ENCODE measurements around the gene BICD2. TPM values are rescaled to one million over a fixed set of nuclear protein-coding genes. Genes with fewer than 3 reads are reported as not detected.
"Not testable (repeated sequence)": the region's sequence is repeated elsewhere in the genome, so short reads cannot be mapped to it uniquely, and the experiment has no call there.

BICD2 gene
- polyA plus RNA-seq, 12 donors: 22.4 to 35.4 (median 27.9) TPM; not detected in 1

DNA sequence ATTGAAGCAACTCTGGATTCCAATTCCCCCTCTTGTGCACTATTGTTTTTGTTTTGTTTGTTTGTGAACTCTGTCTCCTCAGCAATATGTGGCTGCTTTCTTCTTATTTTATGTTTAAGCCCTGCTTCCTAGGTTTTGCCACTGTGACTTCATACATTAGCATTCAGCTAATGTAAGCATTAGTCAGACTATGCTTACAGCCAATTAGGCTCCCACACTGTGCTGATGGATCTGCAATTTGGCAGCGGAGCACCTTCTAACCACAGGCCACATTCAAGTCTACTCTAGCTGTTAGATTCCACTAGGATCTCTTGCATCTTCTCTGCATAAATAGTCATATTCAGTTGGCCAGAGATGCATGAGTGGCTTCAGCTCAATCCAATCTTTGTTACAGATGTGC is 9.6 kb upstream of the BICD2 start:
- DNase-seq: no peak

DNA sequence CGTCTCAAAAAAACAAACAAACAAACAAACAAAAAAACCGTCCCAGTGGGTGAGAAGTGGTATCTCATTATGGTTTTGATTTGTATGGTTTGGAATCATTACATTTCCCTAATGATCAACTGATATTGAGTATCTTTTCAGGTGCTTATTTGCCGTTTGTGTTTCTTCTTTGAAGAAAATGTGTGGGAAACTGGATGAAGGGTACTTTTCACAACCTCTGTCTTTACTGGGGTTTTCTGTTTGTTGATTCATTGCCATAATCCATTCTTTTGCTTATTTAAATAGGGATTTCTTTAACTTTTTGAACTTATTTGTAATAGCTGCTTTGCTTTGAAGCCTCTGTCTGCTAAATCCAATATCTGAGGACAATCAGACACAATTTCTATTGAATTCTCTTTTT is 9.2 kb upstream of the BICD2 start:
- DNase-seq: no peak

DNA sequence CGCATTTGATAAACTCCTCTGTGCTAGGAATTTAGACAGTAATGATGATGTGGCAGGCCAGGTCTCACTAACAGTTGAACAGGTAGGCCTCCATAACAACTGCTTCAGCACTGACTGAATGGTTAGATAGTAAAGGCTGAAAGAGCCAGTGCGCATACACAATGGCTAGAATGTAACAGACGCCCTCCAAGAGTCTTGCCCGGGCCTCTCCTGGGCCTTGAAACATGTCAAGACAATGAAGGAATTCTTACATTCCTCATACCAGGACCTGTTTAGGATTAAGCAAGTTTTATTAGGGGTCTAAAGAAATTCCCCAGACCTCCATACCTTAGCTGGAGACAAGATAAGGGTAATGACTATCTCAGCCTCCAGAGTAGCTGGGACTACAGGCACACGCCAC is 6.7 kb upstream of the BICD2 start:
- DNase-seq: no peak

DNA sequence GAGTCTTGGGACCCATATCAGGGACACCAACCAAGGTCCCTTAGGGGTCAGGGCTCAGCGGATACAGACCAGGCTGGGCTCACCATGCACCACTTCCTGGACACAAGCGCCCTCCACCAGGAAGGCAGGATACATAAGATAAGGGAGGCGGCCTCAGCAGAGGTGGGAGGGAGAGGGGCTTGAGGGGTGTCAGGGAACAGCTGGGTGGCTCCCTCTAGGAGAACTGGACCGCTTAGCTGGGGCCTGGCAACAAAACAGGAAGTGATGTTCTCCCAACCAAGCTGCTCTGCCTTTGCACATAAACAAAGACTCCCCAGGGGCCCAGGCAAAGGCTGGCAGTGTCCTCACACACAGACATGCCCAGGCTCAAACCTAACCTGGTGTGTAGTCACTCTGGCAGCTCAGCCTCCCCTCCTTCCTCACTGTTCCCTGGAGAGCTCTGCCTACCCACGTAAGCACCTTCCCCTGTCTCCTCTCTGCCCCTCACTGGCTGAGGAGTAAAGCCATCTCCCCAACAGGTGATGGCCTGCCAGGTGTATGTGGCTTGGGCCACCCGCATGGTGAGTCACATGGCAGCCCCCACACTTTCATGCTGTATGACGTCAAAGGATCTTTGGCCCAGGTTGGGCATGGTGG is 5.8 kb upstream of the BICD2 start:
- DNase-seq: no peak

DNA sequence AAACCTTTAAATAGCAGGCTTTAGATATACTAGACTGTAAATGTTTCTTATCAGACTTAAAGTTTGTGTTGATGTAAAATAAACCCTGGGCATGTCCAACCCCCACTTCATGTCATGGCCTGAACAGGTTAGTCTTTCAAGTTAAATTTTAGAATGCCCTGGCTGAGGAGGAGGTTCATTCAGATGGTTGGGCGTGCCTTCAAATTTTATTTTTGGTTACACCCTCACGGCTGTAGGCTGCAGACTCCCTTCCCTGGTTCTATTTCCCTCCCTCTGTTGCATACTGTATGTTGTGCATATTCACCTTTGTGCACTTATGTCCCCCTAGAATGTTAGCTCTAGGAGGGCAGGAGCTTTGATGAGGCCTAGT is 5.3 kb upstream of the BICD2 start:
- no peak for DNase-seq

DNA sequence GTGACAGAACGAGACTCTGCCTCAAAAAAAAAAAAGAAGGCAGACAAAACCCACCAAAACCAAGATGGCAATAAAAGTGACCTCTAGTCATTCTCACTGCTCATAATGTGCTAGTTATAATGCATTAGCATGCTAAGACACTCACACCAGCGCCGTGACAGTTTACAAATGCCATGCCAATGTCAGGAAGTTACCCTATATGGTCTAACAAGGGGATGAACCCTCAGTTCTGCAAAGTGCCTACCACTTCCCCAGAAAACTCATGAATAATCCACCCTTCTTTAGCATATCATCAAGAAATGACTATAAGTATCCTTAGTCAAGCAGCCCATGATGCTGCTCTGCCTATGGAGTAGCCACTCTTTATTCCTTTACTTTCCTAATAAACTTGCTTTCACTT is 4.7 kb upstream of the BICD2 start:
- DNase-seq: no peak

DNA sequence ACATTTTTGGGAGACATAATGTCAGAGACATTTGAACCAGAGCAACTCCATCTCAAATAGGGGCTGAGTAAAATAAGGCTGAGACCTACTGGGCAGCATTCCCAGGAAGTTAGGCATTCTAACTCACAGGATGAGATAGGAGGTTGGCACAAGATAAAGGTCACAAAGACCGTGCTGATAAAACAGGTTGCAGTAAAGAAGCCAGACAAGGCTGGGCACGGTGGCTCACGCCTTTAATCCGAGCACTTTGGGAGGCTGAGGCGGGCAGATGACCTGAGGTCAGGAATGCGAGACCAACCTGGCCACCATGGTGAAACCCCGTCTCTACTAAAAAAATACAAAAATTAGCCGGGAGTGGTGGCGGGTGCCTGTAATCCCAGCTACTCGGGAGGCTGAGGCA is 4.2 kb upstream of the BICD2 start:
- DNase-seq: not testable (repeated sequence)

DNA sequence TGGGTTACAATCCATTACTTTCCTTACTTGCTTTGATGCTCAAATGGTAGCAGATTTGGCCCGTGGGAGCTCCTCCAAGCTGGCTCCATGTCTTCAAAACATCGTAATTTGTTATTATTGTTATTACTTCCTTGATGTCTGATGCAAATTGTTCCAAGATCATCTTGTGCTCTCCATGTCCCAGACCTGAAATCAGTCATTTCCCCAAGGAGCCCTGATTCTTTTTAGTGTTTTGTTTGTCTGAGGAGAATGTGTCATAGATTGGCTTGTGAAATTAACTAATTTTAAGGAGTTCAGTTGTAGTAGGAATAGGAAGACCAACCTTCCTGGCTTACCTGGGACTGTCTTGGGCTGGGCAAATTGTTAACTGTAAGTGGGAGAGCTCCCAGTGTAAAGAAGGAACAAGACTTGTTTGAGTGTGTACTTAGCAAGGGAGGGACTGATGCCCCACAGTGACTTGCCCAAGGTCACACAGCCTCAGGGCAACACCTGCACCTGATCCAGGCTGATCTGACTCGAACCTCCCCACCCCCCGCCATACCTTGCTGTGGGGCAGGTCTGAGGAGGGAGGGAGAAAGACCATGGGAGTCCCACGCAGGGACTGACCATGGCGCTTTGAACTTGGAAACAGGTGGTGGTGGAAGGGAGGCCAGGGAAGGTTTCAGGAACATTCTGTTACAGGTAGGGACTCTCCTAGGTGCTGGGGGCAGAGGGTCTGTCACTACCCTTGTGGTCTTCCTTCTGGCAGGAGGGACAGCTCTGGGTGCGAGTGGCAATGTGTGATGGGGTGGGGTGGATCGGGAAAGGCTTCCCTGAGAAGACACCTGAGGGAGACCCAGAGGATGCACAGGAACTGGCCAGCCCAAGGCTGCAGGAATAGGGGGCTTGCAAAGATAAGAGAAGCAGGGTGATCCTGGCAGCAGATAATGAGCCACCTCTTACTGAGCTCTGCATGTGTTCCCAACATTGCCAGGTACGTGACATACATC is 2.7 kb upstream of the BICD2 start:
- no peak for DNase-seq

DNA sequence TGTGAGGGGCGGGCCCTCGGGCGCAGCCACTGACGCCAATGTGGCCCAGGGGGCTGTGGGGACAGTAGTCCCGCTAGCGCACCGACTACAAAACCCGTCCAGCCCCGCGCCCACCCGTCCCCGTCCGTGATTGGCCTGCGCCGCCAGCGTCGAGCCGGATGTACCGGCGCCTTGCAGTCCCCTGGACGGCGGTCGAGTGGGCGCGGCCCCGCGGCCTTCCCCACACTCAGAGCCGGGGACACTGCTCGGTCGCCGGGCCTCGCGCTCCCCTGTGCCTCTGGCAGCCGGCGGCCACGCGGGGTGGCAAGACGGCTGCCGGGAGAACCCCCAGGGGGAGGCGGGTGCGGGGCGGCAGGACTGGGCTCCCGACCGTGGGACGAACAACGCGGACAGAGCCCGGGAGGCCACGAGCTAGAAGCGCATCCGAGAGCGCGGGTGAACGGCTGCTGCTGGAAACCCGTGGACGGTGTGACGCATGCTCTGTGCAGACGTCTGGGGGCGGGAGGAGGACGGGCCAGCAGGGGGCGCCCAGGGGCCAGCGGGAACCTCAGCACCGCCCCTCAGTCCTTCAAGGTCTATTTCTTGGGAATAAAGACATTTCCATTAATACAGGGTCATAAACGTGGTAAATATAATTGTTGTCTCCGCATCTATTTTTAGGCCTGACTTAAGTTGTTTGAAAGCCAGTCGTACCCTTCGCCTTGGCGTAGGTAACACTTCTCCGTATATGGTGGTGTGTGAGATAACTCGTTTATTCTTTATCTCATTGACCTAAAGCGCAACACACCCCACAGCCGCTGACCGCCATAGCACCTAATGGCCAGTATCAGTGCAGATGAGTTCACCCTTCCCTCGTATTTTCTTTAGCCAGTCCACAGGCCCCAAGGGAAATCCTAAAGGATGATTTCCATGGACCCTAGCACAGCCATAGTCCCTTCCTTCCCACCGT is 629 bp upstream of the BICD2 start:
- DNase-seq: peak; percentile 98

DNA sequence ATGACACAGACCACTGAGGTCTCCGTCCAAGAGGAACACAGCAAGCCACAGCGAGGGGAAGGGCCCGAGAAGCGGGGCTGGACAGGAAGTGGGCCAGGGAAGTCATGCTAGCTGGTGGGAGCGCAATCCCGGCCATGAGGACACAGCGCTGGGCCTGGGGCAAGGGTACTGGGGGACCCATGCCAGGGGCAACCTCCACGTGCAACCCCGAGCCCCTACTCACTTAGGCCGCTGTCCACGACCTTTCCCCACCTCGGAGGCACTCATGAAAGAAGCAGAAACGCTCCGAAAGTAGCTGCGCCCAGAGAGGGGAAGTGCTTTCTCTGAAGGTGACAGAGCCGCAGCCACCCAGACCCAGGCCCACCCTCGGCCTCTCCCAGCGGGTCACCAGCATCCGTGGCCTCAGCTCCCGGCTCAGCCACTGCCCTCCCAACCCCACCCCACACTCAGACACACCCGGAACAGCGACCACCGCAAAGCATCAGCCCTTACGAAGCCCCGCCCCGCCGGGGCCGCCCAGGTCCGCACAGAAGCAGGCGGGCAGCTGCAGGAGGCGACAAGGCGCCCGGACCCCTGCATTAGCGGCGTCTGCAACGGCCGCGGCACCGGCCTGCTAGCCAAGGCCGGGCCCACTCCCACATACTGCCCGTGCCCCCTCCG is 782 bp downstream of the BICD2 start:
- no peak for DNase-seq

DNA sequence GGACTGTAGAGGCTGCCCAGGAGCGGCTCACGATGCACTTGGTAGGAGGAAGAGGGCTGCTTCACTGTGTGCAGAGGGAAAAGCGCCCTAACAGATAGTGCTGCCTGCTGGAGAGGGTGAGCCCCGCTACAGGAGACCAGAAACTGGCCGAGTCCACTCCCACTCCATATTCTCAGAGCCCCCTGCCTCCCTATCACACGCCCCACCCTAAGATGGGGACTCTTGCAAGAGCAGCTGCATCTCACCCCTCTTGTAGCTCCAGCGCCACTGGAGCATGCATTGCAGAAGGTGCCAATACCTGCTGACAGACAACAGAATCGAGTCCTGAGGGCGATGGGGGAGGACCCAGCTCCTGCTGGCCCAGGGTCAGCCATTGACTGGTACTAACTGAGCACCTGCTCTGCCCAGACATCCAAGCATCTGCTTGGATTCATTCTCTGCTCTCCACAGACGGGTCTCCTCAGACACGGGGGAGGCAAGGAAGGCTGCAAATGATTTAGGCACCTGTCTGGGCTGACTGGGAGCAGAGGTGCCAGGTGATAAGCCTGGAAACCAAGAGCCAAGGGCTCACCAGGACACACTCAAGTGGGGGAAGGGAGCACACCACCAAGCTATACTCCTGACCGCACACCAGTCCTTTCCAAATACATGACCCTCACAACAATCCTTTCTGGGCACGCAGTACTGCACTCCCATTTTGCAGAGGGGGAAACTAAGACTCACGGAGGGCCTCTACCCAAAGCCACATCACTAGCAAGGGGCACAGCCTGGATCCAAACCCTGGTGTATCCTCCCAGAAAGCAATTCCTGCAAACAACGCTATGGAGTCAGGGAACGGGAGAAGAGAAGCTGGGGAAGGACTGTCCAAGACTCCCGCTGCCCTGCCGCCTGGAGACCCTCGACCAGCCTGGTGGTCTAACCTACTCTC is 1.6 kb downstream of the BICD2 start:
- no peak for DNase-seq

DNA sequence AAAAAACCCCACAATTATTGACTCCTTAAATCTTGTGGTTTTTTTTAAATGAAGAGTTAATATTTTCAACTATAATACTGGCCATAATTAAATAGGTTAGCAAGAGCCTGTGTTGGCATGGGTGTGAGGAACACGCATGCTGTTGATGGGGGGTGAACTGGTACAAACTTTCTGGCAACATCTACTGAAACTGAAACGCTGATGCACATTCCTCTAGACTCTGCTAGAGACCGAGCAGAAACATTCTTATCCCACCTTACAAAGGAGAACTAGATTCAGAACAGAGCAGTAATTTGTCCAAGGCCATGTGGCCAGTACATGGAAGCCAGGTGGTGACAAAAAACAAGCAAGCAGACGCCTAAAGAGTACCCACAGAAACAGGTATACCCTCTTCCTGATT is 2.4 kb downstream of the BICD2 start:
- no peak for DNase-seq

DNA sequence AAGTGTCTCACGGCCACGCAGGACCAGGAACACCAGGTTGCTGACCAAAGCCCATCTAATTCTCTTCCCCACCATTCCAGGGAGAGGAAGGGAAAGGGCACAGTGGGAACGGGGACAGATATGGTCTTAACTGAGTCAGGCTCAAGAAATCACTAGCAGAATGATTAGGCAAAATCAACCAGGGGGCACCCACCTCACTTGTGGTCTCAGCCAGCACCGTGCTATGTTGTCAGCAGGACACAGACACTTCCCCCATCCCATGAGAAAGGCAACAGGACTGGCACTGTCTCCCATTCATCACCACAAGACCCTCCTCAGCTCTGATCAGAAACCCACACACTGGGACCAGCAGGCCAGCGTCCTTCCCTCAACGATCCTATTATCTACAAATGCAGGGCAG is 2.9 kb downstream of the BICD2 start:
- no peak for DNase-seq

DNA sequence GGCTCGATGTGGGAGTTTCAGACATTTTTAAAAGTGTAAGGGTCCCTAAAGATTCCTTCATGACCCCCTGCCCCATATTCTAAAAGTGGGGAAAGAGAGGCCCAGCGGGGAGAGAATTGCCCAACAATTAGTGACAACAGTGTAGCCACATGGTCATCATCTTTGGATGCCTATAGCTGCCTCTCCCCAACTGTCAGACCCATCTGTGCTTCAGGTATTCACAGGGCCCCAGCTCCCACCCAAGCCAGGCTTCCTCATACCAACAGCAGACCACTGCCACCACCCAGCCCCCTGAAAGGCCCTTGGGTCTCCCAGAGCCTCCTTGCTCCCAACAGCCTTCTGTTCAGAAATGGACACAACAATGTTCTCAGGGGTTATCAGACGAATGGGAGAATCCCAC is 4.1 kb downstream of the BICD2 start:
- DNase-seq: no peak

DNA sequence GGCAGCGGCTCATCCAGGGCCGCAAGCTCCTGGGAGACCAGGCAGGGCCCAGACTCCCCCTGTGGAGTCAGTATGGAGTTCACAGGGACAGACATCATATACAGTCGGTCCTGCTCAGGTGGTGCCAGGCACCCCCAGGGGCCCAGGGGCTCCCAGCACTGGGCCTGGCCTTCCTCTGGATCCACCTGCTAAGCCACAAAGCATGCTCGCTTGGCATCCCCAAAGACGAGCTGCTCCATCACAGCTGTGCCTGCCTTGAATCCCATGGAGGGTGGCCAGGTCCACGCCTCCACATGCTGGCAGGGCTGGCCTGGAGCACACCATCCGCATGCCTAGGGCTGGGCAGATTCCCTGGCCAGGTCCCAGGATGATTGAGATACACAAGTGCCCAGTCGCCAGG is 4.6 kb downstream of the BICD2 start:
- DNase-seq: peak; percentile 57

DNA sequence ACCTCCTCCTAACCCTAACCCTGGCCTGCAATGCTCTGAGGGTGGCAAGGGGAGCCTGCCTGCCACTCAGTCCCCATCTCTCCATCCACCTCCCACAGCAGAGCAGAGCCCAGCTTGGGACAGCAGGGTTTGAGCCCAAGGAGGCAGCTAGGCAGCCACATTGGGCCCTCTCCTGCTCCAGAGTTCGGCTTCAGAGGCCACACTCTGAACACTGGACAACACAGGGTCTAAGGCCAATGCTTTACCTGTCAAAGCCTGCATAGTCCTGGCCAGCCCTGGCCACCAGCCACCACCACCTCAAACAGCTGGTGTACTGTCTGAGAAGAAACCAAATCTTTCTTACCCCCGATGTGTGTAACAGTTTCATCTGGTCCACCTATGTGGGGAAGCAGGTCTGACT is 5.2 kb downstream of the BICD2 start:
- DNase-seq: no peak

DNA sequence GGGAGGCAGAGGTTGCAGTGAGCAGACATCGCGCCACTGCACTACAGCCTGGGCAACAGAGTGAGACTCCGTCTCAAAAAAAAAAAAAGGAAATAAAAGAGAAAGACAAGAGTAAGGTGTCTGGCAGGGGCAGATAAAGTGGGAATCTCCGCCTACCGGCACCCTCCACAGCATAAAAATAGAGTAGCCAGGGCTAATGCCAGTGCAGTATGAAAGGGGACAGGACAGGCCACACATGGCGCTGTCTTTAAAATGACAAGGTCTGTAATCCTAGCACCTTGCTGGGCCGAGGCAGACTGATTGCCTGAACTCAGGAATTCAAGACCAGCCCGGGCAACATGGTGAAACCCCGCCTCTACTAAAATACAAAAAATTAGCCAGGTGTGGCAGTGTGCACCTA is 7.8 kb downstream of the BICD2 start:
- DNase-seq: no peak

DNA sequence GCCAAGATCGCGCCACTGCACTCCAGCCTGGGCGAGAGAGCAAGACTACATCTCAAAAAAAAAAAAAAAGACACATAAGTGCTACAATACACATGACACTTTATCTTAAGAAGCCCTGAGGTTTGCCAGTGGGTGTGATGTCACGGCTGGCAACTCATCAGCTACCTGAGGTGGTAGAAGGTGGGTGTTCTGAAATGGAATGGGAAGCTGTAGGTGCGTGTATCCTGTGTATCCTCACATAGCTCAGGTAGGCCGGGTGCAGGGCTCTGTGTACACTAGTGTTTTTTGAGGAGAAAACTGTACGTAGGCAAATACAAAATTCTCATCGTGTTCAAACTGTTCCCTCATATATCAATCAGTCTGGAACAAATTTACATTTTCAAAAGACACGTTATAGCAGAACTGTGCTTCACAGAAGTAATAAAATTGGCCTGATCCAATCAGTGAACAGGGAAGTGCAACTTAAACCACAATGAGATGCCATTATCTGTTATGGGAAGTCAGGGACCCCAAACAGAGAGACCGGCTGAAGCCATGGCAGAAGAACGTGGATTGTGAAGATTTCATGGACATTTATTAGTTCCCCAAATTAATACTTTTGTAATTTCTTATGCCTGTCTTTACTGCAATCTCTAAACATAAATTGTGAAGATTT is 10.4 kb downstream of the BICD2 start:
- no peak for DNase-seq

DNA sequence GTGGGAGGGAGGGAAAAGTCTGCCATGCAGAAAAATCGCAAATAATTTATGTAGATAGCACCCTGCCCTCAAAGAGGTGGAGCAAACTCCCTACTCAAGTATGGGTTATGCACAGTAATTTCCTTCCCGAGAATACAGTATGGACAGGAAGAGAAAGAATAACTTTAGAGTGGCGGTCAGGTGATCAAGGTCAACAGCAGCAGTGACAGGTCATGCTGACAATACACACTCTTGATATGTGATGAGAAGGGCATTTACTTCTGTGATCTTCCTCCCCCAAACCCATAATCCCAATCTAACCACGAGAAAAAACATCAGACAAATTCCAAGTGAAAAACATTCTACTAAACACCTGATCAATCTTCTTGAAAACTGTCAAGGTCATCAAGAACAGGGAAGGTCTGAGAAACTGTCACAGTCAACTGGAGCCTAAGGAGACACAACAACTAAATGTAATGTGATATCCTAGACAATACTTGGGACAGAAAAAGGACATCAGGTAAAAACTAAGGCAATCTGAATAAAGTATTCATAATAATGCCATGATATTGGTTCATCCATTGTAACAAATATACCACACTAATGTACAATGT is 11.7 kb downstream of the BICD2 start:
- no peak for DNase-seq

DNA sequence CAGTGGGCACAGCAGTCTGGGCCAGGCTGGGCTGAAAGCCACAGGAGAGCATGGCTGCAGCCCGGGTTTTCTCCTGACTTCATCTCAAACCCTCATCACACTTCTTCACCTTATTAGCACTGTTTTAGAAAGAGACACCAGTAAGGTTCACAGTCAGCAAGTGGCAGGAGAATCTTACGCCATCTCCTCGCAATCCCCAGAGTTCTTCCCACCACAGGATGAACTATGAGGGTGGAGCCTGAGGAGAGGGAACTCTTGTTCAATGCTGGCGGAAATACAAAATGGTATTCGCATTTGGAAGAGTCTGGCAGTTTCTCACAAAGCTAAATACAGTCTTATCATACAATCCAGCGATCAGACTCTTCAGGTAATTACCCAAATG is 14.7 kb downstream of the BICD2 start:
- DNase-seq: no peak
